CD4-positive, alpha-beta T cell treated with Interleukin-2 at 100 ng/mL for 4 hours (primary cell): Measurements from ENCODE around the gene FZD4.
"Not testable (repeated sequence)": the region's sequence is repeated elsewhere in the genome, so short reads cannot be mapped to it uniquely, and the experiment has no call there.

Experiments
- DNase-seq: peaks from one replicate; pipeline ENCODE4 v3.0.0-alpha.2; 2020; ENCODE audit warnings: low spot score

The FZD4 gene

GRCh38 chr11:86972734-86973133, 17.5 kb upstream of the FZD4 start:
- DNase-seq, result no peak

GRCh38 chr11:86969258-86969657, 14.1 kb upstream of the FZD4 start:
- no peak for DNase-seq

GRCh38 chr11:86967601-86968000, 12.4 kb upstream of the FZD4 start:
- DNase-seq, result not testable (repeated sequence)

- no peak for DNase-seq
Observed at GRCh38 chr11:86957976-86958646, 2.9 kb upstream of the FZD4 start.

GRCh38 chr11:86956905-86957195, 1.7 kb upstream of the FZD4 start:
- no peak for DNase-seq

- no peak for DNase-seq
Observed at GRCh38 chr11:86955111-86955360, 159 bp downstream of the FZD4 start.

- DNase-seq, result no peak
Observed at GRCh38 chr11:86954269-86955110, 705 bp downstream of the FZD4 start.

GRCh38 chr11:86952221-86952875, 2.8 kb downstream of the FZD4 start:
- no peak for DNase-seq

GRCh38 chr11:86951706-86952105, 3.5 kb downstream of the FZD4 start:
- DNase-seq, result no peak

GRCh38 chr11:86950661-86950995, 4.6 kb downstream of the FZD4 start:
- no peak for DNase-seq

GRCh38 chr11:86949995-86950660, 5.1 kb downstream of the FZD4 start:
- DNase-seq, result no peak

GRCh38 chr11:86948733-86949132, 6.5 kb downstream of the FZD4 start:
- no peak for DNase-seq

GRCh38 chr11:86947541-86947940, 7.7 kb downstream of the FZD4 start:
- DNase-seq, result no peak

- not testable (repeated sequence) for DNase-seq
Observed at GRCh38 chr11:86943505-86943904, 11.7 kb downstream of the FZD4 start.

GRCh38 chr11:86941871-86942599, 13.2 kb downstream of the FZD4 start:
- DNase-seq, result no peak

GRCh38 chr11:86941077-86941870, 13.9 kb downstream of the FZD4 start:
- no peak for DNase-seq

- no peak for DNase-seq
Observed at GRCh38 chr11:86940122-86940777, 14.9 kb downstream of the FZD4 start.

- peak; percentile 57 for DNase-seq
Observed at GRCh38 chr11:86938900-86939880, 16.0 kb downstream of the FZD4 start.

- no peak for DNase-seq
Observed at GRCh38 chr11:86938203-86938899, 16.8 kb downstream of the FZD4 start.
